K562 (cell line): ENCODE measurements around the gene SEPTIN12. TPM values are rescaled to one million over a fixed set of nuclear protein-coding genes. Genes with fewer than 3 reads are reported as not detected.

ENCODE experiments used
- ATAC-seq: fragments of 200-7000 bp; cut with Tn5 transposase; 3 replicates; pipeline ENCODE4 v1.9.1; 2020; ENCODE audit warnings: moderate library complexity
- BruUV-seq: library from RNA; stranded (reverse); fragments of 400-500 nt; replicated peaks from 2 replicates; lab custom pipeline; 2021; lab: Mats Ljungman, UMichigan
- CTCF ChIA-PET: fragments of 300-600 bp; formaldehyde crosslinking; extraction: SDS; loops from one replicate; lab custom pipeline; 2021; ENCODE audit warnings: low intra/inter-chr PET ratio; lab: Yijun Ruan, JAX
- POLR2A ChIA-PET: fragments of 300-600, 350-650 bp; sonication (Branson Sonifier 250); formaldehyde crosslinking; extraction: SDS; loops from one replicate; lab custom pipeline; 2021; ENCODE audit warnings: antibody characterized with exemption, inconsistent platforms; lab: Yijun Ruan, JAX
- DNase-seq, 4 experiments: peaks; one replicate each; pipeline versions ENCODE4 v3.0.0 to v3.0.0-alpha.2; 2011 to 2018; ENCODE audit warnings: low spot score in 3 of 4, mixed read lengths in 3 of 4; ENCODE audit errors: extremely low read depth in 1 of 4
- FAIRE-seq: peaks from 2 replicates; lab custom pipeline; 2011; peaks lifted over from hg19 to GRCh38; lab: Jason Lieb, UNC
- H2AFZ ChIP-seq: 2 replicates; pipeline ENCODE4 v1.6.0; 2011; ENCODE audit warnings: low read depth, low read length, control low read depth, inconsistent platforms
- H3K27ac ChIP-seq: fragments of 200-600 bp; 3 replicates; pipeline ENCODE4 v1.8.0; 2011; ENCODE audit warnings: low read depth, mild to moderate bottlenecking, control low read depth, inconsistent platforms, low read length, moderate library complexity, mixed read lengths; ENCODE audit errors: extremely low read depth
- H3K27me3 ChIP-seq, 2 experiments: fragments of 300-600 bp in 1 of 2; 2 replicates in 1 of 2; 3 replicates in 1 of 2; pipeline versions ENCODE4 v1.6.0 to v1.8.0; 2011; ENCODE audit warnings: inconsistent platforms in 2 of 2, low read length in 2 of 2, mild to moderate bottlenecking in 1 of 2, mixed read lengths in 1 of 2, moderate library complexity in 1 of 2; ENCODE audit not compliant: control insufficient read depth in 2 of 2, insufficient read depth in 2 of 2
- H3K36me3 ChIP-seq: fragments of 300-600 bp; 3 replicates; pipeline ENCODE4 v1.8.0; 2011; ENCODE audit warnings: mild to moderate bottlenecking, low read length, inconsistent platforms; ENCODE audit not compliant: control insufficient read depth, insufficient read depth
- H3K4me1 ChIP-seq, 2 experiments: fragments of 200-600 bp in 1 of 2; replicated peaks in 1 of 2; 2 replicates in 1 of 2; 3 replicates in 1 of 2; pipeline versions ENCODE4 v1.5.1 to v1.8.0; 2011; ENCODE audit warnings: inconsistent platforms in 2 of 2, low read length in 2 of 2, mild to moderate bottlenecking in 1 of 2, mixed read lengths in 1 of 2, moderate library complexity in 1 of 2; ENCODE audit not compliant: control insufficient read depth in 2 of 2, insufficient read depth in 2 of 2
- H3K4me2 ChIP-seq: 2 replicates; pipeline ENCODE4 v1.6.1; 2011; ENCODE audit warnings: low read length, control low read depth, inconsistent platforms, mixed read lengths; ENCODE audit not compliant: insufficient read depth
- H3K4me3 ChIP-seq: fragments of 200-600 bp; sonication (generic), shearing (Covaris generic); 2 replicates; pipeline ENCODE4 v1.5.1; 2016; ENCODE audit warnings: control low read depth, inconsistent platforms
- H3K79me2 ChIP-seq: fragments of 200-600 bp; 3 replicates; pipeline ENCODE4 v1.8.0; 2011; ENCODE audit warnings: low read length, inconsistent platforms; ENCODE audit not compliant: control insufficient read depth, insufficient read depth
- H3K9ac ChIP-seq, 2 experiments: 2 replicates each; pipeline versions ENCODE4 v1.6.0 to v1.6.1; 2011; ENCODE audit warnings: low read depth in 2 of 2, low read length in 2 of 2, control low read depth in 1 of 2, inconsistent platforms in 1 of 2, mild to moderate bottlenecking in 1 of 2, mixed read lengths in 1 of 2; ENCODE audit not compliant: insufficient read depth in 1 of 2
- H3K9me1 ChIP-seq: one replicate; pipeline ENCODE4 v1.6.0; 2011; ENCODE audit warnings: inconsistent platforms, mild to moderate bottlenecking, low read length, moderate library complexity; ENCODE audit not compliant: control insufficient read depth, insufficient read depth
- H3K9me3 ChIP-seq: replicated peaks from 2 replicates; pipeline ENCODE4 v1.5.1; 2011; ENCODE audit warnings: low read depth, low read length, inconsistent platforms; ENCODE audit not compliant: control insufficient read depth, insufficient read depth
- H4K20me1 ChIP-seq: replicated peaks from 2 replicates; pipeline ENCODE4 v1.6.1; 2011; ENCODE audit warnings: low read length, inconsistent platforms, mixed read lengths; ENCODE audit not compliant: control insufficient read depth, insufficient read depth
- BRD4 ChIP-seq: fragments of 200-600 bp; sonication (generic); IDR thresholded peaks from 2 replicates; pipeline ENCODE4 v1.6.1; 2017; ENCODE audit warnings: inconsistent platforms
- ESRRA ChIP-seq: fragments of 450-650 bp; IDR thresholded peaks from 2 replicates; pipeline ENCODE4 v1.6.1; 2014; ENCODE audit warnings: low read depth, mild to moderate bottlenecking, moderate library complexity, borderline replicate concordance
- FIP1L1 ChIP-seq: fragments of 200-400 bp; formaldehyde crosslinking; IDR thresholded peaks from 2 replicates; pipeline ENCODE4 v1.6.1; 2018; ENCODE audit warnings: mild to moderate bottlenecking, low read depth, low read length; ENCODE audit not compliant: poor library complexity, severe bottlenecking
- HNRNPK ChIP-seq: fragments of 200-400 bp; formaldehyde crosslinking; IDR thresholded peaks from one replicate; pipeline ENCODE4 v1.6.1; 2018; ENCODE audit warnings: mild to moderate bottlenecking, low read depth, low read length; ENCODE audit not compliant: poor library complexity, severe bottlenecking
- L3MBTL2 ChIP-seq: fragments of 450-650 bp; IDR thresholded peaks from 2 replicates; pipeline ENCODE4 v1.6.1; 2016; ENCODE audit warnings: mild to moderate bottlenecking, moderate library complexity
- MYC ChIP-seq, 2 experiments: fragments of 250-450 bp in 1 of 2; sonication (Bioruptor Pico) in 1 of 2; IDR thresholded peaks; 2 replicates each; pipeline versions ENCODE4 v1.5.1 to v1.6.1; 2012 to 2021; ENCODE audit warnings: low read depth in 2 of 2, borderline replicate concordance in 1 of 2, improper control_type of control experiment in 1 of 2, low read length in 1 of 2, mild to moderate bottlenecking in 1 of 2, moderate library complexity in 1 of 2
- SOX6 ChIP-seq: fragments of 450-650 bp; IDR thresholded peaks from 2 replicates; pipeline ENCODE4 v1.6.1; 2014; ENCODE audit warnings: mild to moderate bottlenecking
- ZNF445 ChIP-seq: fragments of 250-450 bp; sonication (Bioruptor Pico); IDR thresholded peaks from 2 replicates; pipeline ENCODE4 v1.4.0; 2020; ENCODE audit warnings: low read depth, mild to moderate bottlenecking, moderate library complexity
- WGBS: fragments of 100-300 bp; shearing (Covaris generic); methylation state at CpG from one replicate; pipeline ENCODE4 v1.1.6; 2016; ENCODE audit warnings: low coverage, mixed read lengths; ENCODE audit not compliant: insufficient coverage; ENCODE audit errors: missing lambda C conversion rate; 5-methylcytosine and 5-hydroxymethylcytosine counted together
- in situ Hi-C: fragments of 300-500 bp; cut with MboI; formaldehyde crosslinking; loops from 4 replicates; pipeline ENCODE4 v1.15.0; 2018; ENCODE audit warnings: inconsistent platforms, mixed read lengths
- intact Hi-C: fragments of 100-400 bp; cut with micrococcal nuclease; formaldehyde crosslinking; loops from 2 replicates; pipeline ENCODE4 v1.14.2; 2022
- polyA plus RNA-seq, 8 experiments: library from polyadenylated mRNA; depleted of rRNA in 4 of 8; stranded (reverse) in 5 of 8; unstranded in 3 of 8; fragments of >200 nt; fragmentation: Nextera tagmentation in 2 of 8; fragmentation: Illumina TruSeq in 1 of 8; extraction: Ambion mirVana in 2 of 8; extraction: Trizol in 1 of 8; gene quantifications; 2 replicates each; pipeline versions ENCODE4 v1.2.1 to v1.2.3, GENCODE V29; 2011 to 2014; ENCODE audit warnings: inconsistent platforms in 1 of 8, missing spikeins in 1 of 8
- total RNA-seq, 7 experiments: library from RNA; depleted of rRNA in 6 of 7; stranded (reverse); fragments of >200 nt in 6 of 7; fragmentation: Illumina TruSeq in 2 of 7; extraction: Trizol in 2 of 7; gene quantifications; 2 replicates each; pipeline versions ENCODE4 v1.2.1 to v1.2.3, GENCODE V29; 2011 to 2021; ENCODE audit warnings: low replicate concordance in 1 of 7
- TF ChIP-seq, protein P1 (sequence below): fragments of 250-450 bp; sonication (Bioruptor Pico); IDR thresholded peaks from 2 replicates; pipeline ENCODE4 v1.4.0; 2020; ENCODE audit warnings: mild to moderate bottlenecking

SEPTIN12 gene
- total and polyA plus RNA-seq, 9 of the 15 experiments (the other 6 are each of a cell fraction or from before 2014, with no cell fraction given) = not detected

DNA sequence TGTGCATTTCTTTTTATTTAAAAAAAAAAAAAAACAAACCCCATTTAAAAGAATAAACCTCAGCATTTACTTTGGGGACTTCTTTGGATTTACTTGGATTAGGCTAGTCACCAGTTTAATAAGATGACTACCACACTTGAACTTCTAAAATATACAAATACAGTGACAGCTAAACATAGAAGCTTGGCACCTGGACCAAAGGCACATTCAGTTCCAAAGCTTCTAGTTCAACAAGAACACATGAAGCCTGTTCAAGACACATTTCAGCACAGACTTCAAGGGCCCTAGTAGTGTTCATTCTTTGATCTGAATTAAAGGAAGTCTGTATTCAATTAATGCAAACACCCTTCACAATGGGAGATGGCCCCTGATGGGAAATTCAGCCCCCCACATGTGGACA lies 25.9 kb upstream of the SEPTIN12 start (continued):
- TF ChIP-seq, protein P1, sequence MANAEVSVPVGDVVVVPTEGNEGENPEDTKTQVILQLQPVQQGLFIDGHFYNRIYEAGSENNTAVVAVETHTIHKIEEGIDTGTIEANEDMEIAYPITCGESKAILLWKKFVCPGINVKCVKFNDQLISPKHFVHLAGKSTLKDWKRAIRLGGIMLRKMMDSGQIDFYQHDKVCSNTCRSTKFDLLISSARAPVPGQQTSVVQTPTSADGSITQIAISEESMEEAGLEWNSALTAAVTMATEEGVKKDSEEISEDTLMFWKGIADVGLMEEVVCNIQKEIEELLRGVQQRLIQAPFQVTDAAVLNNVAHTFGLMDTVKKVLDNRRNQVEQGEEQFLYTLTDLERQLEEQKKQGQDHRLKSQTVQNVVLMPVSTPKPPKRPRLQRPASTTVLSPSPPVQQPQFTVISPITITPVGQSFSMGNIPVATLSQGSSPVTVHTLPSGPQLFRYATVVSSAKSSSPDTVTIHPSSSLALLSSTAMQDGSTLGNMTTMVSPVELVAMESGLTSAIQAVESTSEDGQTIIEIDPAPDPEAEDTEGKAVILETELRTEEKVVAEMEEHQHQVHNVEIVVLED = no peak
- TF ChIP-seq HNRNPK = no peak
- TF ChIP-seq, all 486 proteins: peak for 0

DNA sequence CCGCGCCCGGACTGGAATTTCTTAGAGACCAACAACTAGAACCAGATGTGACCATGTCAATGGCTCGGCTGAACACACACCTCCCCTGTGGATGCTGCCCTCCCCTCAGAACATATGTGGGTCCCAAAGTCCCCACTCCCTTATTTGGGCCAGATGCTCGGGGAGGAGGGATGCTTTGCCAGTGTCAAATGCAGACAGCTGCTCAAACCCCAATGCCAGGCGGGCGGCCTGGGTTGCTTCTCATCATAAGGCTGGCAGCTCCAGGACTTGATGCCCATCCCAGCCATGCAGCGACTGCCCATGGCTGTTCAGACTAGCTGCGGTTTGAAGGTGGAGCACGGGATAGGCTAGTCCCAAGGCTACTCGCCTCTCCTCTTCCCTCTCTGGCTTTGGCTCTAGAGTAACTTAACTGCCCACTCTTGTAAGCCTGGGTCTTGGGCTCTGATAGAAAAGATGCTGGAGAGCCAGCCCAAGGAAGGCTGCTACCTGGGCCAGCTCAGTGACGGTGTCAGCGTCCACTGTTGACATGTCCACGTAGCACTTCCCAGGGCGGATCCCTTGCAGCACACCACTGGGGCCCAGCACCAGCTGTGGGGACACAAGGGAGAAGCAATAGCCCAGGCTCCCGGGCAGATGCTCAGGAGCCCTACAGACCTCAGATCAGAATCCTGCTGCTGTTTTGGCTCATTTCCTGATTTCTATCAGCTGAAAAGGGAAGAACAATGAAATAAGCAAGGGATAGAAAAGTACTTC lies 25.3 kb upstream of the SEPTIN12 start:
- no peaks in the 10 kb centered on the region for H3K27me3 ChIP-seq
- DNase-seq (no peak), ATAC-seq (no peak), FAIRE-seq (no peak)
- no TSS peak for BruUV-seq
- no peaks in the 10 kb centered on the region for H3K9me3 ChIP-seq
- 96% methylated on average over 15 of the region's 16 CpGs for WGBS
- in situ Hi-C loops = no loop called here
- H3K4me3 ChIP-seq = no peak overlapping the region
- H3K36me3 ChIP-seq = peaks cover 79% of the 10 kb centered on the region; the same call in 2 of the 3 replicates
- ChIA-PET POLR2A (interaction anchor here (0.5 to 1.3 kb wide), 2 partner anchors 10 to 218 kb away, joined by 3 to 7 read pairs; partner anchors contain the start of gene ROGDI), CTCF (no interaction called here)
- intact Hi-C loops = no loop called here
- H3K79me2 ChIP-seq = no peaks in the 10 kb centered on the region
- H2AFZ ChIP-seq = no peak overlapping the region
- no peak for TF ChIP-seq SOX6
- no peak for TF ChIP-seq FIP1L1
- TF ChIP-seq BRD4 = no peak
- no peak for TF ChIP-seq ZNF445 (CRISPR knock-in tag)
- no peak for TF ChIP-seq L3MBTL2
- no peak for TF ChIP-seq ESRRA
- TF ChIP-seq MYC (IDR thresholded peaks at IDR 0.05; ENCODE audit: low read depth, low read length) = no peak
- no peak for TF ChIP-seq MYC (CRISPR knock-in tag; IDR thresholded peaks at IDR 0.05; ENCODE audit: borderline replicate concordance, low read depth)
- no peaks in the 10 kb centered on the region; the same call in 1 of the 2 replicates for H4K20me1 ChIP-seq
- no peaks in the 10 kb centered on the region for H3K9me1 ChIP-seq
- H3K4me2 ChIP-seq = no peak overlapping the region
- no peak overlapping the region for H3K27ac ChIP-seq
- no peak overlapping the region for H3K9ac ChIP-seq
- H3K4me1 ChIP-seq = peaks cover 0 to 3% of the 10 kb centered on the region in 2 experiments; a peak in 2 of 5 replicates
